DMS79 treated with DMSO at 0.1 percent for 48 hours (cell line): ENCODE measurements around the gene NR4A1.

Experiments used
- DNase-seq: peaks from one replicate; lab custom pipeline; 2025; lab: John Stamatoyannopoulos, UW

NR4A1 gene

DNA sequence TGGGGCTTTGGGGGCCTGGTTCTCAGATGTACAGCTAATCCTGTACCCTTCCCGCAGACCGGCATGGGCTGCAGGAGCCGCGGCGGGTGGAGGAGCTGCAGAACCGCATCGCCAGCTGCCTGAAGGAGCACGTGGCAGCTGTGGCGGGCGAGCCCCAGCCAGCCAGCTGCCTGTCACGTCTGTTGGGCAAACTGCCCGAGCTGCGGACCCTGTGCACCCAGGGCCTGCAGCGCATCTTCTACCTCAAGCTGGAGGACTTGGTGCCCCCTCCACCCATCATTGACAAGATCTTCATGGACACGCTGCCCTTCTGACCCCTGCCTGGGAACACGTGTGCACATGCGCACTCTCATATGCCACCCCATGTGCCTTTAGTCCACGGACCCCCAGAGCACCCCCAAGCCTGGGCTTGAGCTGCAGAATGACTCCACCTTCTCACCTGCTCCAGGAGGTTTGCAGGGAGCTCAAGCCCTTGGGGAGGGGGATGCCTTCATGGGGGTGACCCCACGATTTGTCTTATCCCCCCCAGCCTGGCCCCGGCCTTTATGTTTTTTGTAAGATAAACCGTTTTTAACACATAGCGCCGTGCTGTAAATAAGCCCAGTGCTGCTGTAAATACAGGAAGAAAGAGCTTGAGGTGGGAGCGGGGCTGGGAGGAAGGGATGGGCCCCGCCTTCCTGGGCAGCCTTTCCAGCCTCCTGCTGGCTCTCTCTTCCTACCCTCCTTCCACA is 7.6 kb downstream of the NR4A1 start:
- no peak for DNase-seq

DNA sequence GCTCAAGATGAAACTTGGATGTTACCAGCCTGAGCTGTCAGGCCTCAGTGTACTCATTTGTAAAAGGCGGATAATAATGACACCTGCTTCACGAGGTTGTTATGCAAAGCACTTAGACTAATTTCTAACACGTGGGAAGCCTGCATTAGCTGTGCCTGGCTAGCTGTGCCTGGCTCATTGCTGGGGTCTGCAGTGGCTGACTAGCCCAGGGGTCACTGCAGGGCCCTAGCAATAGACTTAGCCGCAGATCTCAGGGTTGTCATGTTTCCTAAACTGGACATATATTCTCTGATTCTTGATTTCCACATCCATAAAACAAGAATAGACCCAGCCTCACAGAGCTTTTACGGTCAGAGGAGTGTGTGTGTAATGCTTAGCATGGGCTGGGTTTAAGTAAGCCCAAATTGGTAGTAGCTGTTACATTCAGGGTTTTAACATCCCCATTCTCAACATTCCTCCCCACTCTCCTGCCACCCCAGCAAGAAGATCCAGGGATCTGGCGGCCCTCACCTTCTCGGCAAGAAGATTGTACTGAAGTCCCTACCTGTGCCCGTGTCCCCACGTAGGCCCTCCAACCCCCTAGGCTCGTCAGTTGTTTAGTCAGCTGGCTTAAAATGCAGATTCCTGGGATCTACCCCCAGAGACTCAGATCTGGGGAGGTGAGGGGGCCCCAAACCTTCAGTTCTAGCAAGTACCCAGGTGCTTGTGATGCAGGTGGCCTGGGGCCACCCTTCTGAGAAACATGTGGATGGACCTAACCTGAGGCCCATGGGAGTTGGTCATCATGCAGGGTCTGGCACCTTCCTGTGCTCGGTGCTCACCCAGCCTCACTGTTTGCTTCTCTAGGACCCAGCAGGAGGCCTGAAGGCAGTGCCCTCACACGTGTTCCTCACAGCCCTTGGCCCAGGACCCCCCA is 8.6 kb downstream of the NR4A1 start:
- DNase-seq = no peak

DNA sequence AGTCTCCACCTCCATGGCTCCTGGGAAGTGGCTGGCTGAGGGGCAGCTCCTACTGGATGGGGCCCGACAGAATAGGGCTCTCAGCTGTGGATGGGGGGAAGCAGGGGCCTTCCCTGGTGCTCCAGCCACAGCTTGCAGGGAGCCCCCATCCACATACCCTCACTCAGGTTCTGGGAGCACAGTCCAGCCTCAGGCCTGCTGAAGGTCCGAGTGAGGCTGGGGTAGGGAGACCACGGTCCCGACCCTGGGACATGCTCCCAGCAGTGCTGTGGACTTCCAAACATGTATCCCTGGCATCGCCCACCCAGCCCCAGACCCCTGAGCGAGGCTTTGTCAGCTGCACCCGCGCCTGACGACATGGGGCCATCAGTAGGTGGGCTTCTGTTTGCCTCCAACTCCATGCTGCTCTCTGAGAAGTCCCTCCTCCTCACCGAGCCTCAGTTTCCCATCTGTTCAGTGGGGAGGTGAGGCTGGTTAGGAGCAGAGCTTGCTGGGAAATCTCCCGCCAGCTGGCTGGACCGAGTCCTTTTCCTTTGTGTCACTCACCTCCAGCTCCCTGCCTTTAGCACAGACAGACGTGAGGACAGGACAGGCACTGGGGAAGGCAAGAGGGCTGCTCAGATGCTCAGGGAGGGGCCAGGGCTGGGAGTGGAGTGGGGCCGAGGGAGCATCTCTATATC is 9.4 kb downstream of the NR4A1 start:
- no peak for DNase-seq

DNA sequence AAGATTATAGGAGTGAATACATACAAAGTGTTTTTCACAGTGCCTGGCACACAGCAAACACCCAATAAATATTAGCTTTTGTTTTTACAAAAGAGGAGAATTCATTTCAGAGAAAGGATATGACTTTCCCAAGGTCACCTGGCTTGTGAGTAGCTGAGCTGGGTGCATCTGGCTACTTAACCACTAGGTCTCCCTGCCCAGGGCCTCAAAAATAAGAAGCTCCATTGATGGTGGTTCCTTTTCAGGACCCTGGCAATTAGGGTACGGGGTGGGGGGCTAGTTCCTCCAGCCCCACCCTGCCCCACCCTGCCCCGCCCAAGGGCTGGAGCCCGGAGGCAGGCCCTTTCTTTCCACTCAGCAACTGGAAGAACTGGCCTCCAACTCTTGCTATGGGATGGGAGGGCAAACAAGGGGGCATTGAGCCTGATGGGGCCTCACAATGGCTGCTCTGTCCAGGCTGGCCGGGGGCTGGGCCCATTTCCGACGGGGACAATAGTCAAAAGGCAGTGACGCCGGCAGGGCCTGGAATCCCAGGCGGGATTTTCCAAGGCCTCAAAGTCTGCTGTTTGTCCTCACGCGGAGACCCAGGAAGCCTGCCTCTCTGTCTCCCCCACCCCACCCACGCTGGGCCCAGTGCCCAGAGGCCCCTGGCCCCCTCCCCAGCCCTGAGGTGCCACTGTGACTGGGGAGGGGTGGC is 10.4 kb downstream of the NR4A1 start:
- DNase-seq = no peak

DNA sequence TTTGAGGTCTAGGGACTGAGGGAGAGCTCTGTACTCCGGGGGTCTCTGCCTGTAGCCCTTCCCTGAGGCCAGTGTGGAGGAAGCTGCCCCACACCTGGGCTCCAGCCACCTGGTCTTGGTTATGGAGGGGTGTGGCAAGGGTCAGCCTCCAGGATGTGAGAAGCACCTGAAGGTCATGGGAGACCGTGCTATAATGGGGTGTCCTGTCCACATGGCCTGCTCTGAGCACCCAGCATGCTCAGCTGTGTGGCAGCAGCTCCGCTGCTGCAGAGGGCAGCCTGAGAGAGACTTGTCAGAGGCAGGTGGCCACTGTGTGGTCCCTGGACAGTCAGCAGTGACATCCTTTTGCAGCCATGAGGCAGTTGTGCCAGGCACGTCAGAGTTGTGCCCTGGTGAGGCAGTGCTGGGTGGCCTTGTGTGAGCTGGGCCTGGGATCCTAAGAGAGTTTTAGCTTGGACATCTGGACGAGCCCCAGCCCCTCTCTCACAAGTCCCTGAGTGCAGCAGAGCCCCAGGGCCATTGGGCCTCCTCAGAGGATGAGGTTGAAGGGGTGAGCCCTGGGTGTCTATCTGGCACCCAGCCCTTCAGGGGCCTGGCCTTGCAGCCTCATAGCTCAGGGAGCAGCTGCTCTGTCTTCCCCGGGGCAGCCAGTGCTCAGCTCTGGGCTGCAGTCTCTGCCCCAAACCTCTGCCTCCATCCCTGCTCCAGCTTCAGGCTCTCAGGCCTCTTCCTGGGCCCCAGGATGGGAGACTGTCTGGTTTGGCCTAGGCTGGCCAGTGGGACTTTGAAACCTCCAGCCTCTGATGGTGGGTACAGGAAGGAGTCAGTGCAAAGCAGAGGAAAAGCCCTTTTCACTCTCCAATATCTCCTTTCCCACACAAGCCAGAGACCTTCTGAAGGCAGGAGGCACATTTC is 11.2 kb downstream of the NR4A1 start:
- no peak for DNase-seq

DNA sequence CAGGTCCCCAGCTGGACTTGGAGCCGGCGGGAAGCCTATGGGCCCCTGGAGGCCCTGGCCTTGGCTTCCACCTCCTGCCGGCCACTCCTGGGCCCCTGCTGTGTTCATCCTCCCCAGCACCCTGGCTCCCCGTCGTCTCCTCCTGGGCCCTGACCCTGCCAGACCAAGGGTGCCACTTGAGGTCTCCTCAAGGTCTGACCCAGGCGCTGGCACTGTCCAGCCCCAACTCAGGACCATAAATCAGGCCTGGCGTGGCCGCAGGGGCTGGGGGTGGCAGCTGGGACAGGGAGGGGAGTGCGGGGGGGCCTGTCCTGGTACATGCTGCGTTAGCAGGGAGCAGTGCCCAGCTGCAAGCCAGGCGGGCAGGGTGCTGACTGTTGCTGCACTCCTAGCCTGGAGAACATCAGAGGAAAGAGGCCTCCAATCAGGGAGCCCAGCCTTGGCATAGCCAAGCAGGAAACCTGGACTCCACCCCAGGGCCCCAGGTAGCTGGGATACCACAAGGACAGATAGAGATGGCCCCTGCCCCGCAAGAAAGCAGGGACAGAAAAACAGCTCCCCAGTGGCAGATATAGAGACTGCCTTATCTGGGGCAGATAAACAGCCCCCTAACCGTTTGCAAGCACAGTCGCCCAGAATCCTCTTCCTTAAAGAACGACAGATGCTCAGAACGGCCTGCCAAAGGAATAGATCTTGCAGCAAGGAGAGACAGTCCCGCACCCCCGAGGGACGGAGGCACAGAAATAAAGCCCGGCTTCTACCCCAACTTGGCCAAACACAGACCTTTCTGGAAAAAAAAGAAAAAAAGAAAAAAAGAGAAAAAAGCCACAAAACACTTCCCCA is 12.1 kb downstream of the NR4A1 start:
- DNase-seq = no peak

DNA sequence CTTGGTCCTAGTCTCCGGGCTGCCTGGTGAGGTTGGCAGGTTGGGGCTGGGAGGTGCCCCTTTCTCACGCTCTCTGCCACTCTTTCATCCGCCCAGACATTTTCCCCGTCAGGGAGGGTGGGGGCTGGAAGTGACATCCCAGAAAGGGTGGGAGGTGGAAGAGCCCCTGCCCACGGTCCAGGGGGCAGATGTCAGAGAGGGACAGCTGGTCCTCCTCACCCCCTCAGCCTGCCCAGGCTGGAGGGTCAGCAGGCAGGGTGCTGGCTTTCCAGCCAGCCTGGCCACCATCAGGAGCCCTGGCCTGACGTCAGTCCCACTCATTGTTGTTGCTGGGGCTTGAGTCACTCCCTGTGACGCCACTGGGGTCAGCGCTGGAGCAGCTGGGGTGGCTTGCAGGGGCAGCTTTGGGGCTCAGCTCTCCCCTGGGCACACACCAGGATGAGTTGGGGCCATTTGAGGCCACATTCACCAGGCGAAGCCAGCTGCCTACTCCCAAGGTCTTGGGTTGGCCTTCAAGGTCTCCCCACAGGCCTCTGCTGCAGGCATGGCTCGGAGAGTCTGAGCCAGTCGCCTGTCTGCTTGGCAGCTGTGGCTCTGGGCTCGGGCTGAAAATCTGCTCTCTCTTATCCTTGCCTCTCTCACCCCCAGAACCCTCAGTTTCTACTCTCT is 12.9 kb downstream of the NR4A1 start:
- no peak for DNase-seq

DNA sequence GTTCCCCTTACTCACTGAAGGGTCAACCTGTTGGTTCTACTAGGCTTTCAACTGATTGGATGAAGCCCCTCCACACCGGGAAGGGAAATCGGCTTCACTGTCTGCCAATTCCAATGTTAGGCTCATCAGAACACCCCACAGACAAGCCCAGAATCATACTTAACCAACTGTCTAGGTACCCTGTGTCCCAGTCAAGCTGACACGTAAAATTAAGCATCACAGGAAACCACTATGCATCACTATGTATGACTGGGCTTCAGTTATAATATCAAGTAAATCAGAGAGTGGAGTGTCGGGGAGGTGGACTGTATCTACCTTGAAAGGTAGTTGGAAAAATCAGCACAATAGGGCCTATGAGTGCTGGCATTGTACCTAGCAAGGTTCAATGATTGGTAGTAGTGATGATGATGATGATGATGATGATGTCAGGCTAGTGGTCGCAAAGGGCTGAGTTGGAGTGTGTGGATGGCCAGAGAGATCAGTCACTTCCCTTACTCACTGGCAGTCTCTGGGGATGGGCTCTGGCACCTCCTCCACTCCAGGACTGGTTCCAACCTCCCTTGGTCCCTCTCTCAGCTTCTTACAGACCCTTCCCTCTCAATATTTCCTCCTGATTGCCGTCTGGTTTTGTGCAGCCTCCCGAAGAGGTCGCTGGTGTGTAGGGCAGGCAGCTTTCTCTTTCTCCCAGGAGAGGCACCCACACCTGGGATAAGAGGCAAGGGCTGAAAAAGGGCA is 15.3 kb downstream of the NR4A1 start:
- no peak for DNase-seq

DNA sequence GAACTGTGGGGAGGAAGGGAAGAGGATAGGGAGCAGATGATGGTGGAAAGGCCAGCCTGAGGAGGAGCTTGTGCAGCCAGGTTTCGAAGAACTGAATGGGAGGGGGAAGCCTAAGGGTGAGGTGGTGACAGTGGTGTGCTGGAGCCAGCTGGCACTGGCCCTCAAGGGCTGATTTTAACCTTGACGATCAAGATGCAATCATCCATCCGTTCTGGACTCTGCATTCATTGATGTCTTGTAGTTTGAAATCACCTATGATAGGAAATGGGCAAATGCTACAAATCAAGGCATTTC is 15.8 kb downstream of the NR4A1 start:
- no peak for DNase-seq

DNA sequence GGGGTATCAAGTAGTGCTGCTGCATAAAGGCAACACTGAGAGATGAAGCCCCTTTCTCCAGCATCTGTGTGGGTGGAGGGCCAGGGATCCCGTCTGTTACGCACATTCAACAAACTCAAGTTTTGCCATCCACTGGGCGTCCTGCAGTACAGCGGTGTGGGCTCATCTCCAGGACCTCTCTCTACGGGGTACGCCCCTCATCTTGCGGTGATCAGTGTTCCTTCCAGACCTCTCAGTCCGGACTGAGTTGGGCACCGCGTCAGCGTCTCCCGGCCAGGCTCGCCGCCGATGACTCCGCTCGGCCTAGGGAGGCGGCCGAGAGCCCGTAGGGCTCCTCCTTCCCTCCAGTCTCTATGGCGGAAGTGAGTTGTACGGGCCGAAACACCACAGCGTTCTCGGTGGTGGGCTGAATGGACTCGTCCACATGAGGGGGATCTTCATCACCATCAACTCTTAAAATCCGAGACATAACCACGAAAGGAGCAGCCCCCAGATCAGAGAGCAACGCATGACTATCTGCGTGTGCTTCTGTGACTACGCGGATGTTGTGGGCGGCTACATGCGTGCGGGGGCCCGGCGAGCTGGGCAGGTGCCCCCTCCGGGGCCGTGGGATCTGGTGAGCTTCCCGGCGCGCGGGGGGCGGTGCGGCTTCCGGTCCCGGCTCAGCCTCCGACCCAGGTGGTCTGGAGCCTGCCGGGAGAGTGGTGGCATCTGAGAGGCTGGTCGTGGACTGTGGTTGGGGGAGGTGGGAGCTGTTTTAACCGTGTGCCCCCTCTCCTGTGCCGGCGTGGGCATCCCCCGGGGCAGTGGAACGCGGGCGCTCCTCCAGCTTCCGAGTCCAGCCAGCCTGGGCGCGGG is 18.3 kb downstream of the NR4A1 start, which contains the start of gene ATG101:
ATG101 (plus strand) TSS at position 652 of the 858 bp plus-strand sequence. CDS start 3,673 bp downstream, outside the sequence.
- DNase-seq = peak; percentile 70

DNA sequence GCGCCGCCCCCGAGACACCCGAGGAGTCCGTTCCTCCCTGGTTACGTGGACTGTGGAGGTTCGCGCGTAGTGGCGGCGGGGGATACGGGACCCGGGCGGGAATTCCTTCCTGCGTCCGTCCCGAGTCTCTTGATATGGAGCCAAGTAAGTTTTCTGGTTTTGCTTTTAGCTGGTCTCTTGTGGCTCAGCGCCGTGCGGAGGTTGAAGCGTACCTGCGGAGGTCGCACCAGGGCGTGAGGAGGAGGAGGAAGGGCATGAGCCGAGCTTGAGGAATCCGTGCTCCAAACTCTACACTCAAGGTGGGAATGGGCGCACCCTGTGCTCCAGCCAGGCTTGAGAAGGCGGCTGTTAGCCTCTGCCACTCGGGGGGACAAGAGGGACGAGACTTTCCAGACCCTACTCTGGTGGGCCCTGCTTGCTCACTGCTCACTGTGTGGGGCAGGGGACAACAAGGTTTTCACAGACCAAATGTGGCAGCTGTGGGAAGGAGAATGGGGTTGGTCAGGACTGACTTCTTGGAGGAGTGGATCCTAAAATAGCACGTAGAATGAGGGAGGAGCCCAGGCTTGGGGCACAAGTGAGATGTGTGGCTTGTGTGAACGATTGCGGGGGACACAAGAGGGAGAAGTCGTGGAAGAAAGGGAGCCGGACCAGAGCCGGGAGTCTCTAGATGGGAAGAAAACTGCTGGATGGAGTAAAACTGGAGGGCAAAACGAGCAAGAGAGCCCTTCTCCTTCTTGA is 19.1 kb downstream of the NR4A1 start:
- DNase-seq = no peak

DNA sequence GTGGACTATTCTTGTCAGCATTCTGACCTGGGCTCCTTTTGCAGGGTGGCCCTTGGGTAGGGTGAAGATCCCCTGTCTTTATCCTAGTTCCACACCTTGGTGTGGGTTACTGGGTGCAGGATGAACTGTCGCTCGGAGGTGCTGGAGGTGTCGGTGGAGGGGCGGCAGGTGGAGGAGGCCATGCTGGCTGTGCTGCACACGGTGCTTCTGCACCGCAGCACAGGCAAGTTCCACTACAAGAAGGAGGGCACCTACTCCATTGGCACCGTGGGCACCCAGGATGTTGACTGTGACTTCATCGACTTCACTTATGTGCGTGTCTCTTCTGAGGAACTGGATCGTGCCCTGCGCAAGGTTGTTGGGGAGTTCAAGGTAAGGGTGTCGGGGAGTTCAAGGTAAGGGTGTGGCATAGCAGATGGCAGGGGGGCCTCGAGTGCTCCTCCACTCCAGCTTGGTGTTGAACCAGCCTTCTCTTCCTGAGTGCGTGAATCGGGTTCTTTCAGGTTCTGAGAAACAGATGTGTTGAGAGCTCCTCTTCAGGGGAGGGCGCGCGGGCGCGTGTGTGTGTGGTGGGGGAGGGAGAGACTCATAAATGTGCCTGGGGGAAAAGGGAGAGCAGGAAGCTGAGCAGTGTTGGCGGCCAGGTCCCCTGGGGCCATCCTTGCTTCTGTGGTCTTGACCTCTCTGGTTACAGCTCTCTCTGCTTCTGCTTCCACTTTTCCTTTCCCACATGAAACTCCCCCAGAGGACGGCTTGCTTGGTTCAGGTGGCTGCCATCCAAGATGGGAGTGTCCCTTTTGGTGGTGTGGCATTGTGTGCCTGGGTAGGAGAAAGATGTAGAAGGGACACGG is 22.5 kb downstream of the NR4A1 start:
- peak; percentile 69 for DNase-seq

DNA sequence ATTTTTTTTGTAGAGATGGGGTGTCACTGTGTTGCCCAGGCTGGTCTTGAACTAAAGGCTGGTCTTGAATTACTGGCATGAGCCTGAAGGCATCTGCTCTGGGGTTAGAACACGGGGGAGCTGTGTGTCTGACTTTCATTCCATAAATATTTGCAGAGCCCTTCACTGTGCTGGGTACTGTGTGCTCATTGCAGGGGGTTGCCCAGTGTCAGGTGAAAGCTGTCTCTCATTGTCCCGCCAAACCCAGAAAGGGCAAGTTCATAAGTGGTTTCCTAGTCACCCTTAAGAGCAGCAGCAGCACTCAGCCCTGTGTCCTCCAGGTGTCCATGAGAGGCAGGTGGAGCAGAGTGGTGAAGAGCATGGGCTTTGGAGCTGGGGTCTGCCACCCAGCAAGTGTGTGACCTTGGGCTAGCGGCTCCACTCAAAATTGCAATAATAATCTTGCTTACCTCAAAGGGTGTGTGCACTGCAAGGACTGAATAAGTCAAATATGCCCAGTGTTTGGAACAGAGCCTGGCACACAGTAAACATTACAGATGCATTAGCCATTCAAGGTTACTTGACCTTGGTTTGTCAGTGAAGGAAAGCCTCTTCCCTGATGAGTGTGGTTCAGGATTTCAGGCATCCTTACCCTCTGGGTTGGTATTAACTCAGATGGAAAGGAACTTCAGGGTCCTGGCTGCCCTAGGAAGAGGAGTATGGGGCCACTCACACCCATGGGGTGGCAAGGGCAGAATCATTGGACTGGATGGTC is 23.9 kb downstream of the NR4A1 start:
- DNase-seq = peak; percentile 55

DNA sequence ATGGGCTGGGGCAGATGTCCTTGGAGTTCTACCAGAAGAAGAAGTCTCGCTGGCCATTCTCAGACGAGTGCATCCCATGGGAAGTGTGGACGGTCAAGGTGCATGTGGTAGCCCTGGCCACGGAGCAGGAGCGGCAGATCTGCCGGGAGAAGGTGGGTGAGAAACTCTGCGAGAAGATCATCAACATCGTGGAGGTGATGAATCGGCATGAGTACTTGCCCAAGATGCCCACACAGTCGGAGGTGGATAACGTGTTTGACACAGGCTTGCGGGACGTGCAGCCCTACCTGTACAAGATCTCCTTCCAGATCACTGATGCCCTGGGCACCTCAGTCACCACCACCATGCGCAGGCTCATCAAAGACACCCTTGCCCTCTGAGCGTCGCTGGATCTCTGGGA is 25.6 kb downstream of the NR4A1 start:
- DNase-seq = no peak

DNA sequence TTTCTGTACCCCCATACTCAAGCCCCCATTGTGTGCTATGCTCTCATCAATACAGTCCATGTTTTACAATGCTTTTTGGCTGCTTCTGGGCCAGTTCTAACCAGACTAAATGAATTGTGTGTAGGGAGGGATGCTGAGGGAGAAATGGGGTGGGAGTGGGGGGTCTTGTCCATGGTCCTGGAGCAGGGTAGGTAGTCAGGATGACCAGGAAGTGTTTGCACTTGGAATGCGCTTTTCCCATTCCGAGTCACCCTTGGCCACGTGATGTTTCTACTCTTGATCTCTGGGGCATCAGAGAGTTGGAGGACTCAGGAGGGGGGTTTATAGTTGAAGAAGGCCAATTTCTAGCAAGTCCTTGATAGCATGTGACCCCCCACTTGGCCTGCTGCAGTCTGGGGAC is 27.0 kb downstream of the NR4A1 start:
- no peak for DNase-seq
